Neuron (in vitro differentiated cells): Measurements from ENCODE around the gene ARHGAP22.

ENCODE experiments used
- H2AFZ ChIP-seq: one replicate; pipeline ENCODE4 v1.6.1; 2013; ENCODE audit warnings: low read depth, mild to moderate bottlenecking, inconsistent platforms, low read length, moderate library complexity
- H3K27me3 ChIP-seq: one replicate; pipeline ENCODE4 v1.6.1; 2013; ENCODE audit warnings: low read length; ENCODE audit not compliant: insufficient read depth
- H3K36me3 ChIP-seq: one replicate; pipeline ENCODE4 v1.6.1; 2013; ENCODE audit warnings: low read length; ENCODE audit not compliant: insufficient read depth
- H3K4me1 ChIP-seq: one replicate; pipeline ENCODE4 v1.6.1; 2013; ENCODE audit warnings: low read length; ENCODE audit not compliant: insufficient read depth
- H3K4me3 ChIP-seq: 2 replicates; pipeline ENCODE4 v1.5.1; 2013; ENCODE audit warnings: mild to moderate bottlenecking, low read length, moderate library complexity
- H3K9me3 ChIP-seq: one replicate; pipeline ENCODE4 v1.6.1; 2013; ENCODE audit warnings: low read length

The ARHGAP22 gene

GRCh38 chr10:48507933-48508790, 96.7 kb downstream of the ARHGAP22 start:
- no peaks in the 10 kb centered on the region for H3K27me3 ChIP-seq
- H3K36me3 ChIP-seq = no peaks in the 10 kb centered on the region
- H3K4me1 ChIP-seq = no peaks in the 10 kb centered on the region
- H3K9me3 ChIP-seq = no peaks in the 10 kb centered on the region
- H2AFZ ChIP-seq = no peak overlapping the region
- H3K4me3 ChIP-seq = no peak overlapping the region

GRCh38 chr10:48507494-48507893, 97.4 kb downstream of the ARHGAP22 start:
- H3K27me3 ChIP-seq = no peaks in the 10 kb centered on the region
- no peaks in the 10 kb centered on the region for H3K36me3 ChIP-seq
- no peak overlapping the region for H3K4me3 ChIP-seq
- H3K9me3 ChIP-seq = no peaks in the 10 kb centered on the region
- no peak overlapping the region for H2AFZ ChIP-seq
- no peaks in the 10 kb centered on the region for H3K4me1 ChIP-seq

- no peak overlapping the region for H2AFZ ChIP-seq
- H3K4me3 ChIP-seq = no peak overlapping the region
- no peaks in the 10 kb centered on the region for H3K9me3 ChIP-seq
- H3K4me1 ChIP-seq = no peaks in the 10 kb centered on the region
- no peaks in the 10 kb centered on the region for H3K36me3 ChIP-seq
- H3K27me3 ChIP-seq = no peaks in the 10 kb centered on the region
Measured at GRCh38 chr10:48506147-48506917, 98.5 kb downstream of the ARHGAP22 start.

GRCh38 chr10:48505394-48506112, 99.3 kb downstream of the ARHGAP22 start:
- H3K4me1 ChIP-seq = no peaks in the 10 kb centered on the region
- no peaks in the 10 kb centered on the region for H3K9me3 ChIP-seq
- no peak overlapping the region for H3K4me3 ChIP-seq
- H2AFZ ChIP-seq = no peak overlapping the region
- H3K27me3 ChIP-seq = no peaks in the 10 kb centered on the region
- no peaks in the 10 kb centered on the region for H3K36me3 ChIP-seq

GRCh38 chr10:48504141-48504885, 100.6 kb downstream of the ARHGAP22 start:
- Histone ChIP-seq H2AFZ (no peak overlapping the region), H3K36me3 (no peaks in the 10 kb centered on the region), H3K4me1 (no peaks in the 10 kb centered on the region), H3K9me3 (no peaks in the 10 kb centered on the region), H3K27me3 (no peaks in the 10 kb centered on the region), H3K4me3 (no peak overlapping the region)

- Histone ChIP-seq H3K27me3 (no peaks in the 10 kb centered on the region), H3K4me3 (no peak overlapping the region), H3K9me3 (no peaks in the 10 kb centered on the region), H3K4me1 (no peaks in the 10 kb centered on the region), H2AFZ (no peak overlapping the region), H3K36me3 (no peaks in the 10 kb centered on the region)
Measured at GRCh38 chr10:48503293-48503911, 101.5 kb downstream of the ARHGAP22 start.

GRCh38 chr10:48502791-48503190, 102.1 kb downstream of the ARHGAP22 start:
- Histone ChIP-seq H3K27me3 (no peaks in the 10 kb centered on the region), H2AFZ (no peak overlapping the region), H3K4me3 (no peak overlapping the region), H3K9me3 (no peaks in the 10 kb centered on the region), H3K36me3 (no peaks in the 10 kb centered on the region), H3K4me1 (no peaks in the 10 kb centered on the region)

- H3K27me3 ChIP-seq = no peaks in the 10 kb centered on the region
- no peak overlapping the region for H3K4me3 ChIP-seq
- H3K36me3 ChIP-seq = no peaks in the 10 kb centered on the region
- no peaks in the 10 kb centered on the region for H3K9me3 ChIP-seq
- H2AFZ ChIP-seq = no peak overlapping the region
- H3K4me1 ChIP-seq = no peaks in the 10 kb centered on the region
Measured at GRCh38 chr10:48501787-48502771, 102.8 kb downstream of the ARHGAP22 start.

GRCh38 chr10:48501226-48501625, 103.6 kb downstream of the ARHGAP22 start:
- Histone ChIP-seq H3K4me1 (no peaks in the 10 kb centered on the region), H3K36me3 (no peaks in the 10 kb centered on the region), H2AFZ (no peak overlapping the region), H3K4me3 (no peak overlapping the region), H3K9me3 (no peaks in the 10 kb centered on the region), H3K27me3 (no peaks in the 10 kb centered on the region)

GRCh38 chr10:48500771-48501170, 104.1 kb downstream of the ARHGAP22 start:
- H3K9me3 ChIP-seq = no peaks in the 10 kb centered on the region
- no peak overlapping the region for H2AFZ ChIP-seq
- H3K36me3 ChIP-seq = no peaks in the 10 kb centered on the region
- no peaks in the 10 kb centered on the region for H3K4me1 ChIP-seq
- no peaks in the 10 kb centered on the region for H3K27me3 ChIP-seq
- H3K4me3 ChIP-seq = no peak overlapping the region

GRCh38 chr10:48498940-48499510, 105.8 kb downstream of the ARHGAP22 start:
- H3K9me3 ChIP-seq = no peaks in the 10 kb centered on the region

More at GRCh38 chr10:48498940-48499510, 105.8 kb downstream of the ARHGAP22 start:
- H3K4me1 ChIP-seq = no peaks in the 10 kb centered on the region
- H3K27me3 ChIP-seq = no peaks in the 10 kb centered on the region
- no peak overlapping the region for H3K4me3 ChIP-seq
- H3K36me3 ChIP-seq = no peaks in the 10 kb centered on the region
- H2AFZ ChIP-seq = no peak overlapping the region
